HG03045 (cell line): ENCODE data around the gene C12orf50.
A peak's percentile ranks its signal among the peaks of the same experiment; 100 is the strongest.
"Not testable (repeated sequence)": the region's sequence is repeated elsewhere in the genome, so short reads cannot be mapped to it uniquely, and the experiment has no call there.

ENCODE experiments used
- ATAC-seq: cut with Tn5 transposase; IDR thresholded peaks from one replicate; pipeline ENCODE4 v1.9.1; 2021; ENCODE audit warnings: mild to moderate bottlenecking, moderate library complexity; ENCODE audit not compliant: unreplicated experiment

Gene C12orf50

GRCh38 chr12:88029093-88029665 lies at the start of gene C12orf50:
C12orf50 (minus strand) TSS chr12:88029401; CDS start chr12:88026962, 2,439 bp downstream.
- ATAC-seq, result no peak

GRCh38 chr12:88067301-88067700 lies 38.1 kb upstream of the C12orf50 start:
- no peak for ATAC-seq

DNA sequence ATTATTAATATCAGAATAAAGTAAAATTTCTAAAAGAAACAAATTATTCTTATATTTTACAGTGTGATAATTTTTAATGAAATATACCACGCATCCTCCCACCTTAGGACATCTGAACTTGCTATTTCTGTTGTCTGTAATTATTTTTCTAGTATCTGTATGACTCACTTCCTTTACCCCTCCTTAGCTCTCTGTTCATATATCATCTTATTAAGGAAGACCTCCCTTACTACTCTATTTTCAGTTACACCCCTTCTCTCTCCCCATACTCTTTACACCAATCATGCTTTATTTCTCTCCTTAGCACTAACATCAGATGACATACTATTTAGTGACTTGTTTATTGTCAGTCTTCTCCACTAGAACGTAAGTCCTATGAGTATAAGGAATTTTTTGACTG lies 34.2 kb upstream of the C12orf50 start:
- peak; percentile 64 for ATAC-seq

GRCh38 chr12:88062474-88062873 lies 33.3 kb upstream of the C12orf50 start:
- ATAC-seq, result peak; percentile 54

GRCh38 chr12:88058719-88059077 lies 29.5 kb upstream of the C12orf50 start:
- no peak for ATAC-seq

DNA sequence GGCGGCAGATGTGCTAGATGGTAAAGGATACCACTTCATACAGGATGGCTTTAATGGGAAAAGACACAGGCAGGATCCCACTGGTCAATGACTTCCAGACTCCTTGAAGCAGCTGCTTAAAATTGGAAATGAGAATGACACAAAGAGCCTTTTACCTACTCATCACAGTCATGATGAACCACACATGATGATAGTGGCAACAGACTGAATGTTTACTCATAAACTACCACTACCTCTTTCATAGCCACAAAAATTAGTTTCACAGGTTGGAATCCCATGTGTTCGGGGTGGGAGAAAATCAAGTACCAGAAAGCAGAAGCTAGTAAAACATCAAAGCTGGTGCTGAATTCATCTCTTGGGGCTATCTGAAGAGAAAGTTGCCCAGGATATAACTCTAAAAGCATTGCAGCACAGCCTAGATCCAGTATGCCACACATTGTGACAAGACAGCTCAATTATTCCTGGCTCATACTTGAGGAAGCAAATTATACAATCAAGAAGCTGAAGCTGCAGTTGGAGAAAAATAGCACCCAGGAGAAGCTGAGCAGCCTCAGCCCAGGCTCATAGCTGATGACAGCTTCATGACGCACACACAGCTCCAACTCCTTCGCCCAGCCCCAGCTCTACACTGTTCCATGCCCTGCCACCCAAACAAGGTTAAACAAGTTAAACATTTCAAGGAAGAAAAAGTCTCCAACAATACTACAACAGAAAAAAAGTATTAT lies 29.0 kb upstream of the C12orf50 start:
- ATAC-seq, result no peak

DNA sequence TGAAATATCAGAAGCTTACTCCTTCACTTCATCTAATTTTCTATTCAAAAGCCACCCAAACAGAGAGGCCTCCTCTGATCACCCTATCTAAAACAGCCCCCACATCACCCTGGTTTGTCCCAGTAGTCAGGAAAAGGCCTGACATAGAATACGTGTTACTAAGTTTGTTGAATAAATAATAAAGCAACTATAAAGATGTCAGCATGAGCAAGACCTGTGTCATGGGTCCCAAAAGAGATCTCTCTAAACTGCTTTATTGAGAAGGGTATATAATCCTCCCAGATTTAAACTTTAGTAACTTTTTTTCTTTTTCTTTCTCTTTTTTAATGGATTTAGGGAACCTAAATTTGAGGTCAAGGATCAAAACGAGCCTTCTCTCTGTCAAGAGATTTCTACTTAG lies 27.4 kb upstream of the C12orf50 start:
- no peak for ATAC-seq

DNA sequence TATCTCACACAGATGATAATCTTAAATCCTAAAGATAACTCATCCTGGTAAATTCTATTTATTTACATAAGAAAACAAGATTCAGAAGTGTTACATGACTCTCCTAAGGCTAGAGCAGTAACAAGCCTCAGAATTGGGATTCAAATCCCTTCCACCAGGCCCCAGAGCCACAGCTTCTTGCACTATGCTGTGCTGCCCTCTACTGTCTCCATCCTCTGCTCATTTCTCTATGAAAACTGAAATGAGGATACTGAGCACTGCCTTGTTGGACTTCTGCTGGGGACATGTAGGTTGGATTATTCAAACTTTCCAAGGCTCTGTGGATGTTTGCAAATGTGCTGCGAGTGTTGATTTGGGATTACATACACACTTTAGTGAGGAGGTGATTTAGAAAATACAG lies 23.5 kb upstream of the C12orf50 start:
- no peak for ATAC-seq

GRCh38 chr12:88044035-88044434 lies 14.8 kb upstream of the C12orf50 start:
- ATAC-seq, result no peak

DNA sequence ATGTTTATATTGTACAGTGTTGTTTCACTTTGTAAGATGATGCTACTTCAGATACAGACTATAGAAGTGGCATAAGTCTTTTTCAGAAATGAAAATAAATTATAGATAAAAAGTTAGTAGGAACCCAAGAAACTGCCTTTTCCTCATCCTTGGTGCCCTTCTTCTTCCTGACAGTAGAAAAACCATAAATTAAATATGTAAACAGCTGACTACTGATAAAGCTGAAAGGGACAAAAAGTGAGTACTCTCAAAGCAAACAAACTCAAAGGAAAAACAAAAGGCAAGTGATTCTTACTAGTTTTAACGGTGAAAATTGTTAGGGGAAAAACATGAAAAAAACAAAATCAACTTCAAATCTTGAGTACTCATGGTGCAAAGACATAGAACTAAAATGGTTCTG lies 8.6 kb upstream of the C12orf50 start:
- no peak for ATAC-seq

- ATAC-seq, result no peak
These were observed 7.3 kb upstream of the C12orf50 start for GRCh38 chr12:88036353-88036965.

GRCh38 chr12:88035907-88036289 lies 6.7 kb upstream of the C12orf50 start:
- ATAC-seq, result peak; percentile 25

- peak; percentile 100 for ATAC-seq
These were observed 6.2 kb upstream of the C12orf50 start for GRCh38 chr12:88035271-88035906.

GRCh38 chr12:88031161-88031560 lies 2.0 kb upstream of the C12orf50 start:
- ATAC-seq, result not testable (repeated sequence)

DNA sequence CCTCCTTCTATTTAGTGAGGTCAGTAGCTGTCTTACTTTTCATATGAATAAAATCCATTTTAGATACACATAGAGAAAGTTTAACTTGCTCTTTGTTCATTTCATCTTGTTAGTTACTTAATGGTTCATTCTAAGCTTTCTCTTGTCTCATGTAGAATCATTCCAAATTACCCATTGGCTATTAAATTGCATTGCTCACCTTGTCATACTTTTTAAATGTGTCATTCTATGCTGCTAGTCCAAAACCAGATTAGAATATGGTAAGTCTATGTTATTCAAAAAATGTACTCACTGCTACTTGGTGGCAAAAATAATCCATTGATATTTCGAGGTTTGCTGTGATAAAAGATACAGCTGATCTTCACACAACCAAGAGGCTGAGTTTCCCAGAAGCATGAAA lies 3.0 kb downstream of the C12orf50 start:
- no peak for ATAC-seq

GRCh38 chr12:88017964-88018363 lies 11.2 kb downstream of the C12orf50 start:
- no peak for ATAC-seq

DNA sequence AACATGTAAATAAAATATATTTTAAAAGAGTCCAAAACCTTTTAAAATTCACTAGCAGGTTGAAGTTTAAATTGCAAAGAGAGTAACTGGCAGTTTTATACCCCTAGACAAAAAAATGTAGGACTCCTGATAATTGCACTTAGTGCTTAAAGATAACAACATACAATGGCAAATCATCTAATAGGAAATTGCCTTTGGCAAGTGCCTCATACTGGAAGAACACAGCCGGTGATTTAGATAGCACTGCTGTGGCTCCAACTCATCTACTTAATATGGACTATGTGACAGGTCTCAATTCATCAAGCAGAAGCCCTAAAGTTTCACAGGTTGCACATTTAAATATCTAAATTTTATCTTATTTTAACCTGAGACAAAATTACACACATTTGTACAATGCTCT lies 13.4 kb downstream of the C12orf50 start:
- no peak for ATAC-seq

DNA sequence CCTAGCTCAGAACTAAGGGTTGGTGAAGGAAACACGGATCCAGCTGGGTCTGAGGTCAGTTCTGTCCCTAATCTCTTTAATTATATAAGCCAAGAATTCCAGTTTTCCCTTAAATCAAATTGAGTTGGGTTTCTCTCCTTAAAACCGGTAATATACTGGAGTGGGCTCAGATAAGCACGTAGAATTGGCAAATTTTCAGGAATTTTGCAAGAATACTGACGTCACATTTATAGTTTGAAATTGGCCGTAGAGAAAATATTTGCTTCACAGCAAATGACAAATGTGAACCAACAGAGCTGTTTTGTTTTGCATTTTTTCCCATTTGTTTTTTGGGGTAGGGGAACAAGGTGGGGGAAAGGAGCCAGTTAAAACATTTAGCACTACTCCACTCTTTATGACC lies 17.4 kb downstream of the C12orf50 start:
- no peak for ATAC-seq

DNA sequence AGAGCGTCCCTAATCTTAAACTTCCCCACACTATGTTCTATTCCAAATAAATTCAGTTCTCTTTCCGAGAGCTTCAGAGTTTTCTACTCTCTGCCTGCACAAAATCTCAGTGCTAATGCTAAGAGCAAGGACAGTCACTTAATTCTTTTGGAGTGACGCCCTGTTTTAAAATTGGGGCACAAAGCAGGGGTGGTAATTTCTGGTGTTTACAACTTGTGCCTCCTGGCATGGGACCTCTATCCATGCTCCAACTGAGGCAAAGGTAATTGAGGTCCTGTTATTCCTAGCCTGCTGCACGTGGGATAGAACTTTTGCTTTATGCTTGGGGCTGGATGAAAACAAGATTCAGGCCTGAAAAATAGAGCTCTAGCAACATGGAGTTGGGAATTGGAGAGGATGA lies 22.9 kb downstream of the C12orf50 start:
- no peak for ATAC-seq

- ATAC-seq, result no peak
These were observed 27.9 kb downstream of the C12orf50 start for GRCh38 chr12:88001327-88001726.

GRCh38 chr12:87995581-87996178 lies 33.5 kb downstream of the C12orf50 start:
- ATAC-seq, result peak; percentile 89

DNA sequence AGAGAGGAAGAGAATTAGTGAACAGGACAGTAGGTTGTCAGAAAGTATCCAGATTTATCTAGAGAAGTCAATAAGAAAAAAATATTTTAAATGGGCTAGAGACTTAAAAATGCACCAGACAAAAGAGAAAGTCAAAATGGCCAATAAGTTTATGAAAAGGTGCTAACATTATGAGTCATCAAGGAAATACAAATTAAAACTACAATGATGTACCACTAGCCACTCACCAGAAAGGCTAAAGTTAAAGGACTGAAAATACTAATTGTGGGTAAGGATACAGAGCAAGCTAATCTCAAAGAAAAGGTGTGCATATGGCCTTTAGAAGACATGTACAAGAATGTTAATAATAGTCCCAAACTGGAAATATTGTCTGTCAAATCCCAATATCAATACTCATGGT lies 37.7 kb downstream of the C12orf50 start:
- no peak for ATAC-seq
